Measurements from ENCODE around the gene AP2B1. TPM values are rescaled to one million over a fixed set of nuclear protein-coding genes. Genes with fewer than 3 reads are reported as not detected.
"Not testable (repeated sequence)": the region's sequence is repeated elsewhere in the genome, so short reads cannot be mapped to it uniquely, and the experiment has no call there.

Gene AP2B1
- total RNA-seq, 1 donor from 2014 or later = 177 TPM

- no peak for DNase-seq (ENCODE audit: low spot score)
- Mint-ChIP-seq H3K4me1 (ENCODE audit: low read depth) (no peaks in the 10 kb centered on the region), H3K27me3 (ENCODE audit: low read depth) (no peaks in the 10 kb centered on the region), H3K4me3 (ENCODE audit: low read depth) (no peak overlapping the region), H3K27ac (no peak overlapping the region), H3K9me3 (no peaks in the 10 kb centered on the region), H3K36me3 (ENCODE audit: low read depth) (peaks cover 43% of the 10 kb centered on the region)
- intact Hi-C loops (cut with micrococcal nuclease) = no loop called here
Observed at GRCh38 chr17:35694906-35695305, 107.8 kb downstream of the AP2B1 start.

- Mint-ChIP-seq H3K4me1 (ENCODE audit: low read depth) (peaks cover 2% of the 10 kb centered on the region), H3K27me3 (ENCODE audit: low read depth) (no peaks in the 10 kb centered on the region), H3K27ac (no peak overlapping the region), H3K36me3 (ENCODE audit: low read depth) (peaks cover 39% of the 10 kb centered on the region), H3K9me3 (no peaks in the 10 kb centered on the region), H3K4me3 (ENCODE audit: low read depth) (no peak overlapping the region)
- no peak for DNase-seq (ENCODE audit: low spot score)
- intact Hi-C loops (cut with micrococcal nuclease) = no loop called here
Observed at GRCh38 chr17:35695613-35696012, 108.5 kb downstream of the AP2B1 start.

GRCh38 chr17:35698800-35699199 lies 111.7 kb downstream of the AP2B1 start:
- no peak overlapping the region for H3K27ac Mint-ChIP-seq
- intact Hi-C loops (cut with micrococcal nuclease) = no loop called here
- peaks cover 2% of the 10 kb centered on the region for H3K4me1 Mint-ChIP-seq (ENCODE audit: low read depth)
- peaks cover 45% of the 10 kb centered on the region for H3K36me3 Mint-ChIP-seq (ENCODE audit: low read depth)
- H3K4me3 Mint-ChIP-seq (ENCODE audit: low read depth) = no peak overlapping the region
- H3K9me3 Mint-ChIP-seq = no peaks in the 10 kb centered on the region
- no peak for DNase-seq (ENCODE audit: low spot score)
- H3K27me3 Mint-ChIP-seq (ENCODE audit: low read depth) = no peaks in the 10 kb centered on the region

DNA sequence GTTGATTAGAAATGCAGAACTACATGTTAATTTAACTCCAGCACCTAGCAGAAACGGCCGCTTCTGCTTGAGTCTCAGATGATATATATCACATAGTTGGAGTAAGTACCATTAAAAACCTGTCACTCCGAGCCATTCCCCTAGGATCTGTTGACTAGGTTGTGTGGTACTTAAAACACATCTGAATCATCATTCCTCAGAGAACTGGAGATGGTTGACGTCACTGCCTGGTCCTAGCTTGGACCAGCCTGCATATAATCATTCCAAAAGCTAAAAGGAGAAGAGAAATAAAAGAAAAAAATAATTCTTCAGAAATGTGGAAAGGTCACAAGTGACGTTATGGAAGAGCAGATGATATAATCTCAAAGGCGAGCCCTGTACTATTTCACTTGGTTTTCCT lies 113.0 kb downstream of the AP2B1 start:
- no peaks in the 10 kb centered on the region for H3K9me3 Mint-ChIP-seq
- no peak overlapping the region for H3K27ac Mint-ChIP-seq
- intact Hi-C loops (cut with micrococcal nuclease) = no loop called here
- no peak overlapping the region for H3K4me3 Mint-ChIP-seq (ENCODE audit: low read depth)
- no peak for DNase-seq (ENCODE audit: low spot score)
- no peaks in the 10 kb centered on the region for H3K27me3 Mint-ChIP-seq (ENCODE audit: low read depth)
- peaks cover 48% of the 10 kb centered on the region for H3K36me3 Mint-ChIP-seq (ENCODE audit: low read depth)
- peaks cover 10% of the 10 kb centered on the region for H3K4me1 Mint-ChIP-seq (ENCODE audit: low read depth)

- peaks cover 12% of the 10 kb centered on the region for H3K4me1 Mint-ChIP-seq (ENCODE audit: low read depth)
- no peaks in the 10 kb centered on the region for H3K9me3 Mint-ChIP-seq
- DNase-seq (ENCODE audit: low spot score) = no peak
- no peak overlapping the region for H3K27ac Mint-ChIP-seq
- intact Hi-C loops (cut with micrococcal nuclease) = no loop called here
- no peaks in the 10 kb centered on the region for H3K27me3 Mint-ChIP-seq (ENCODE audit: low read depth)
- peaks cover 39% of the 10 kb centered on the region for H3K36me3 Mint-ChIP-seq (ENCODE audit: low read depth)
- no peak overlapping the region for H3K4me3 Mint-ChIP-seq (ENCODE audit: low read depth)
Observed at GRCh38 chr17:35701491-35701890, 114.4 kb downstream of the AP2B1 start.

- H3K27me3 Mint-ChIP-seq (ENCODE audit: low read depth); H3K9me3 Mint-ChIP-seq; intact Hi-C loops (cut with micrococcal nuclease); DNase-seq (ENCODE audit: low spot score); H3K27ac Mint-ChIP-seq; H3K4me3 Mint-ChIP-seq (ENCODE audit: low read depth): not testable (repeated sequence)
- peaks cover 19% of the 10 kb centered on the region for H3K4me1 Mint-ChIP-seq (ENCODE audit: low read depth)
- H3K36me3 Mint-ChIP-seq (ENCODE audit: low read depth) = peaks cover 34% of the 10 kb centered on the region
Observed at GRCh38 chr17:35703308-35703707, 116.2 kb downstream of the AP2B1 start.

DNA sequence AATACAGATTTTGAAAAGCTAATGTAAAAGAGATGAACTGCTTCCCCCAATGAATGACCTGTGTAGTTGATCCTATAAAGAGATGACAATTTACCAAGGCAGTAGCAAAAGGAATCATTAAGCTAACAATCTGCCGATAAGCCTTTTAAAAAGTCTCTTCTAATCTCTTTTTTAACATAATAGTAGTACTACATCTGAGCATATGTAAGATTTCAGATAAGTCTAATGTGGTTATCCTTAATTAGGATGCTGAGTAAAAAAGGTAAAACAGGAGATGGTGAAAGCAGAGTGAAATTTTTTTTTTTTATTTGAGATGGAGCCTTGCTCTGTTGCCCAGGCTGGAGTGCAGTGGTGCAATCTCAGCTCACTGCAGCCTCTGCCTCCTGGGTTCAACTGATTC lies 118.1 kb downstream of the AP2B1 start:
- intact Hi-C loops (cut with micrococcal nuclease) = no loop called here
- no peaks in the 10 kb centered on the region for H3K9me3 Mint-ChIP-seq
- no peak overlapping the region for H3K4me3 Mint-ChIP-seq (ENCODE audit: low read depth)
- no peak overlapping the region for H3K27ac Mint-ChIP-seq
- no peaks in the 10 kb centered on the region for H3K27me3 Mint-ChIP-seq (ENCODE audit: low read depth)
- DNase-seq (ENCODE audit: low spot score) = no peak
- H3K36me3 Mint-ChIP-seq (ENCODE audit: low read depth) = peaks cover 44% of the 10 kb centered on the region
- peaks cover 21% of the 10 kb centered on the region for H3K4me1 Mint-ChIP-seq (ENCODE audit: low read depth)

GRCh38 chr17:35705705-35706104 lies 118.6 kb downstream of the AP2B1 start:
- intact Hi-C loops (cut with micrococcal nuclease) = no loop called here
- Mint-ChIP-seq H3K27me3 (ENCODE audit: low read depth) (no peaks in the 10 kb centered on the region), H3K27ac (no peak overlapping the region), H3K36me3 (ENCODE audit: low read depth) (peaks cover 46% of the 10 kb centered on the region), H3K9me3 (no peaks in the 10 kb centered on the region), H3K4me1 (ENCODE audit: low read depth) (peaks cover 20% of the 10 kb centered on the region), H3K4me3 (ENCODE audit: low read depth) (no peak overlapping the region)
- no peak for DNase-seq (ENCODE audit: low spot score)

- H3K4me1 Mint-ChIP-seq (ENCODE audit: low read depth) = peaks cover 20% of the 10 kb centered on the region
- H3K27ac Mint-ChIP-seq = peak overlapping the region; percentile 7
- H3K36me3 Mint-ChIP-seq (ENCODE audit: low read depth) = peaks cover 39% of the 10 kb centered on the region
- H3K4me3 Mint-ChIP-seq (ENCODE audit: low read depth) = no peak overlapping the region
- intact Hi-C loops (cut with micrococcal nuclease) = no loop called here
- no peaks in the 10 kb centered on the region for H3K9me3 Mint-ChIP-seq
- no peak for DNase-seq (ENCODE audit: low spot score)
- no peaks in the 10 kb centered on the region for H3K27me3 Mint-ChIP-seq (ENCODE audit: low read depth)
Observed at GRCh38 chr17:35708149-35708548, 121.0 kb downstream of the AP2B1 start.

GRCh38 chr17:35708951-35709350 lies 121.8 kb downstream of the AP2B1 start:
- DNase-seq (ENCODE audit: low spot score) = no peak
- Mint-ChIP-seq H3K9me3 (no peaks in the 10 kb centered on the region), H3K27me3 (ENCODE audit: low read depth) (no peaks in the 10 kb centered on the region), H3K27ac (peak overlapping the region; percentile 25), H3K4me1 (ENCODE audit: low read depth) (peaks cover 19% of the 10 kb centered on the region), H3K36me3 (ENCODE audit: low read depth) (peaks cover 34% of the 10 kb centered on the region), H3K4me3 (ENCODE audit: low read depth) (no peak overlapping the region)
- intact Hi-C loops (cut with micrococcal nuclease) = no loop called here

DNA sequence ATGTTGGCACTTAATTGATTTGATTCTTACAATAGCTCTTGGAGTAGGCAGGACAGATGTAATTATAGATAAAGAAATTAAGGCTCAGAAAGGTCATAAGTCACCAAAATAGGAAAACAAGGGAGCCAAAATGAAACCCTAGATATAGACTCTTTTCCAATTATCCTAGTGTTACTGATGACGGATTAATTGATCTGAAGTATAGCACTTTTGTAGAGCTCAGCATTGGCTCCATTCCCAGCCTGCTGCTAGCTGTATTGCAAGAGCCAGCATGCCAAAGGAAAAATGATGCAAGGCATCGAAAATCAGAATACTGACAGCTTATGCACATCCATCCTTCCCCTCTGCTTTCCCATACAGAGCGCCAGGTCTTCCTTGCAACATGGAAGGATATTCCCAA lies 122.8 kb downstream of the AP2B1 start:
- H3K9me3 Mint-ChIP-seq = no peaks in the 10 kb centered on the region
- intact Hi-C loops (cut with micrococcal nuclease) = no loop called here
- no peak overlapping the region for H3K27ac Mint-ChIP-seq
- H3K4me3 Mint-ChIP-seq (ENCODE audit: low read depth) = no peak overlapping the region
- peaks cover 29% of the 10 kb centered on the region for H3K36me3 Mint-ChIP-seq (ENCODE audit: low read depth)
- peaks cover 14% of the 10 kb centered on the region for H3K4me1 Mint-ChIP-seq (ENCODE audit: low read depth)
- DNase-seq (ENCODE audit: low spot score) = no peak
- H3K27me3 Mint-ChIP-seq (ENCODE audit: low read depth) = no peaks in the 10 kb centered on the region

GRCh38 chr17:35710950-35711349 lies 123.8 kb downstream of the AP2B1 start:
- no peak for DNase-seq (ENCODE audit: low spot score)
- H3K4me1 Mint-ChIP-seq (ENCODE audit: low read depth) = peaks cover 11% of the 10 kb centered on the region
- H3K4me3 Mint-ChIP-seq (ENCODE audit: low read depth) = no peak overlapping the region
- H3K27ac Mint-ChIP-seq = no peak overlapping the region
- H3K27me3 Mint-ChIP-seq (ENCODE audit: low read depth) = no peaks in the 10 kb centered on the region
- H3K36me3 Mint-ChIP-seq (ENCODE audit: low read depth) = peaks cover 29% of the 10 kb centered on the region
- intact Hi-C loops (cut with micrococcal nuclease) = no loop called here
- H3K9me3 Mint-ChIP-seq = no peaks in the 10 kb centered on the region

- H3K4me3 Mint-ChIP-seq (ENCODE audit: low read depth) = no peak overlapping the region
Observed at GRCh38 chr17:35713069-35713728, 126.1 kb downstream of the AP2B1 start.

DNA sequence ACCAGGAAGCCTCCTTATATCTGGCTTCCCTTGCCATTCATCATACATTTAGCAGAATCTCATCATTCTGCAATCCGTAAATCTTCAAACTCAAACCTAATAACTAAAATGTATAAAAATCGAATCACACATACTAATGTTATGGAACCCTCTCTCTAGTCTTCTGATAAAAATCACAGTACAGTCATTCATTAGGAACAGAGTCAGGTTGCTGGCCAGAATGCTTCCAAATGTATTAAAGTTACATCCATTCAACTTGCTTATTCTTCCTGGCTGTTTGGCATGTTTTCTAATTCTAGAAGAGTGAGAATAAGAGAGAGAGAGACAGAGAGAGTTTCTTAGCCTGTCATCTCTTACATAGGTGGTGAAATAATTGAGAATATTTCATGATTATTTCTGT lies 127.9 kb downstream of the AP2B1 start:
- no peak overlapping the region for H3K27ac Mint-ChIP-seq
- H3K27me3 Mint-ChIP-seq (ENCODE audit: low read depth) = no peaks in the 10 kb centered on the region
- DNase-seq (ENCODE audit: low spot score) = no peak
- peaks cover 3% of the 10 kb centered on the region for H3K4me1 Mint-ChIP-seq (ENCODE audit: low read depth)
- H3K9me3 Mint-ChIP-seq = no peaks in the 10 kb centered on the region
- no peak overlapping the region for H3K4me3 Mint-ChIP-seq (ENCODE audit: low read depth)
- peaks cover 44% of the 10 kb centered on the region for H3K36me3 Mint-ChIP-seq (ENCODE audit: low read depth)
- intact Hi-C loops (cut with micrococcal nuclease) = no loop called here

More at GRCh38 chr17:35713069-35713728, 126.1 kb downstream of the AP2B1 start:
- no peak for DNase-seq (ENCODE audit: low spot score)
- intact Hi-C loops (cut with micrococcal nuclease) = no loop called here
- Mint-ChIP-seq H3K4me1 (ENCODE audit: low read depth) (peaks cover 5% of the 10 kb centered on the region), H3K9me3 (no peaks in the 10 kb centered on the region), H3K27me3 (ENCODE audit: low read depth) (no peaks in the 10 kb centered on the region), H3K36me3 (ENCODE audit: low read depth) (peaks cover 46% of the 10 kb centered on the region), H3K27ac (no peak overlapping the region)

All from activated T-helper 2 cell treated with anti-CD3 and anti-CD28 coated beads, Interferon-gamma antibody, Interleukin-2, Interleukin-4, amounts not matched to agents 10 μg/mL and 5 μg/mL and 100 μg/mL, durations not matched to agents 14 hours and 24 hours and 36 hours (primary cell).